Measurements from ENCODE around the gene CPSF7. TPM values are rescaled to one million over a fixed set of nuclear protein-coding genes. Genes with fewer than 3 reads are reported as not detected.

CPSF7 gene
- total and polyA plus RNA-seq, 4 donors, result 12.5 to 23.7 (median 22.2) TPM

DNA sequence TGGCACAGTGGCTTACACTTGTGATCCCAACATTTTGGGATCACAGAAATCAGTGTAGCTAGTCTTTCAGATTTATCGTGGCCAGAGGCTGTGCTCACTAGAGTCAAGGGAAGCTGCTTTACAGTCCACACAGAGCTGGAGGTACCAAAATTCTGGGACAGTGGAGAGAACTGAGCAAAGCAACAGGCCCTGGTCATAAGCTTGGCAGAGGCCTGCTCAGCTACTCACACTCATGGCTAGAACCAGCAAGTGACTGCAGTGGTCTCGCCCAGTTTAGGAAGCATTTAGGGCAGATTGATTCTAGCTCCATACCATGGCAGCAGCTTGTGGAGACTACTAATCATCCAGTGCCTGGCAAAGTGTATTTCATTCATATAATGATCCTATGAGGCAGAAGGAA lies 28.6 kb downstream of the CPSF7 start:
- TF ChIP-seq HNF4G (IDR thresholded peaks at IDR 0.05) (no peak), GABPA (IDR thresholded peaks at IDR 0.05 in 1 of 2, conservative IDR thresholded peaks at IDR 0.05 in 1 of 2) (no peak), RXRA (IDR thresholded peaks at IDR 0.05) (no peak), JUND (IDR thresholded peaks at IDR 0.05) (no peak), SP1 (IDR thresholded peaks at IDR 0.05) (no peak), TAF1 (conservative IDR thresholded peaks at IDR 0.05) (no peak), NR2F2 (IDR thresholded peaks at IDR 0.05) (no peak), EGR1 (IDR thresholded peaks at IDR 0.05; ENCODE audit: low read depth in 2 of 2) (no peak), FOXA1 (IDR thresholded peaks at IDR 0.05) (no peak), RAD21 (IDR thresholded peaks at IDR 0.05) (no peak), YY1 (IDR thresholded peaks at IDR 0.05) (no peak), FOXA2 (IDR thresholded peaks at IDR 0.05) (no peak), HNF4A (conservative IDR thresholded peaks at IDR 0.05) (no peak)
- TF ChIP-seq, protein P1, sequence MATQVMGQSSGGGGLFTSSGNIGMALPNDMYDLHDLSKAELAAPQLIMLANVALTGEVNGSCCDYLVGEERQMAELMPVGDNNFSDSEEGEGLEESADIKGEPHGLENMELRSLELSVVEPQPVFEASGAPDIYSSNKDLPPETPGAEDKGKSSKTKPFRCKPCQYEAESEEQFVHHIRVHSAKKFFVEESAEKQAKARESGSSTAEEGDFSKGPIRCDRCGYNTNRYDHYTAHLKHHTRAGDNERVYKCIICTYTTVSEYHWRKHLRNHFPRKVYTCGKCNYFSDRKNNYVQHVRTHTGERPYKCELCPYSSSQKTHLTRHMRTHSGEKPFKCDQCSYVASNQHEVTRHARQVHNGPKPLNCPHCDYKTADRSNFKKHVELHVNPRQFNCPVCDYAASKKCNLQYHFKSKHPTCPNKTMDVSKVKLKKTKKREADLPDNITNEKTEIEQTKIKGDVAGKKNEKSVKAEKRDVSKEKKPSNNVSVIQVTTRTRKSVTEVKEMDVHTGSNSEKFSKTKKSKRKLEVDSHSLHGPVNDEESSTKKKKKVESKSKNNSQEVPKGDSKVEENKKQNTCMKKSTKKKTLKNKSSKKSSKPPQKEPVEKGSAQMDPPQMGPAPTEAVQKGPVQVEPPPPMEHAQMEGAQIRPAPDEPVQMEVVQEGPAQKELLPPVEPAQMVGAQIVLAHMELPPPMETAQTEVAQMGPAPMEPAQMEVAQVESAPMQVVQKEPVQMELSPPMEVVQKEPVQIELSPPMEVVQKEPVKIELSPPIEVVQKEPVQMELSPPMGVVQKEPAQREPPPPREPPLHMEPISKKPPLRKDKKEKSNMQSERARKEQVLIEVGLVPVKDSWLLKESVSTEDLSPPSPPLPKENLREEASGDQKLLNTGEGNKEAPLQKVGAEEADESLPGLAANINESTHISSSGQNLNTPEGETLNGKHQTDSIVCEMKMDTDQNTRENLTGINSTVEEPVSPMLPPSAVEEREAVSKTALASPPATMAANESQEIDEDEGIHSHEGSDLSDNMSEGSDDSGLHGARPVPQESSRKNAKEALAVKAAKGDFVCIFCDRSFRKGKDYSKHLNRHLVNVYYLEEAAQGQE (IDR thresholded peaks at IDR 0.05), result no peak
- TF ChIP-seq, protein P2, sequence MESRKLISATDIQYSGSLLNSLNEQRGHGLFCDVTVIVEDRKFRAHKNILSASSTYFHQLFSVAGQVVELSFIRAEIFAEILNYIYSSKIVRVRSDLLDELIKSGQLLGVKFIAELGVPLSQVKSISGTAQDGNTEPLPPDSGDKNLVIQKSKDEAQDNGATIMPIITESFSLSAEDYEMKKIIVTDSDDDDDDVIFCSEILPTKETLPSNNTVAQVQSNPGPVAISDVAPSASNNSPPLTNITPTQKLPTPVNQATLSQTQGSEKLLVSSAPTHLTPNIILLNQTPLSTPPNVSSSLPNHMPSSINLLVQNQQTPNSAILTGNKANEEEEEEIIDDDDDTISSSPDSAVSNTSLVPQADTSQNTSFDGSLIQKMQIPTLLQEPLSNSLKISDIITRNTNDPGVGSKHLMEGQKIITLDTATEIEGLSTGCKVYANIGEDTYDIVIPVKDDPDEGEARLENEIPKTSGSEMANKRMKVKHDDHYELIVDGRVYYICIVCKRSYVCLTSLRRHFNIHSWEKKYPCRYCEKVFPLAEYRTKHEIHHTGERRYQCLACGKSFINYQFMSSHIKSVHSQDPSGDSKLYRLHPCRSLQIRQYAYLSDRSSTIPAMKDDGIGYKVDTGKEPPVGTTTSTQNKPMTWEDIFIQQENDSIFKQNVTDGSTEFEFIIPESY (IDR thresholded peaks at IDR 0.05), result no peak
- TF ChIP-seq, protein P3, sequence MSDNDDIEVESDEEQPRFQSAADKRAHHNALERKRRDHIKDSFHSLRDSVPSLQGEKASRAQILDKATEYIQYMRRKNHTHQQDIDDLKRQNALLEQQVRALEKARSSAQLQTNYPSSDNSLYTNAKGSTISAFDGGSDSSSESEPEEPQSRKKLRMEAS (IDR thresholded peaks at IDR 0.05), result no peak
- TF ChIP-seq, protein P4, sequence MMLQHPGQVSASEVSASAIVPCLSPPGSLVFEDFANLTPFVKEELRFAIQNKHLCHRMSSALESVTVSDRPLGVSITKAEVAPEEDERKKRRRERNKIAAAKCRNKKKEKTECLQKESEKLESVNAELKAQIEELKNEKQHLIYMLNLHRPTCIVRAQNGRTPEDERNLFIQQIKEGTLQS (IDR thresholded peaks at IDR 0.05), result no peak
- TF ChIP-seq, protein P5, sequence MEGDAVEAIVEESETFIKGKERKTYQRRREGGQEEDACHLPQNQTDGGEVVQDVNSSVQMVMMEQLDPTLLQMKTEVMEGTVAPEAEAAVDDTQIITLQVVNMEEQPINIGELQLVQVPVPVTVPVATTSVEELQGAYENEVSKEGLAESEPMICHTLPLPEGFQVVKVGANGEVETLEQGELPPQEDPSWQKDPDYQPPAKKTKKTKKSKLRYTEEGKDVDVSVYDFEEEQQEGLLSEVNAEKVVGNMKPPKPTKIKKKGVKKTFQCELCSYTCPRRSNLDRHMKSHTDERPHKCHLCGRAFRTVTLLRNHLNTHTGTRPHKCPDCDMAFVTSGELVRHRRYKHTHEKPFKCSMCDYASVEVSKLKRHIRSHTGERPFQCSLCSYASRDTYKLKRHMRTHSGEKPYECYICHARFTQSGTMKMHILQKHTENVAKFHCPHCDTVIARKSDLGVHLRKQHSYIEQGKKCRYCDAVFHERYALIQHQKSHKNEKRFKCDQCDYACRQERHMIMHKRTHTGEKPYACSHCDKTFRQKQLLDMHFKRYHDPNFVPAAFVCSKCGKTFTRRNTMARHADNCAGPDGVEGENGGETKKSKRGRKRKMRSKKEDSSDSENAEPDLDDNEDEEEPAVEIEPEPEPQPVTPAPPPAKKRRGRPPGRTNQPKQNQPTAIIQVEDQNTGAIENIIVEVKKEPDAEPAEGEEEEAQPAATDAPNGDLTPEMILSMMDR (IDR thresholded peaks at IDR 0.05; ENCODE audit: low read depth, low read length, missing input control), result no peak
- no peak for DNase-seq (ENCODE audit: low spot score)
- no peaks in the 10 kb centered on the region for H3K9me3 ChIP-seq (ENCODE audit: control insufficient read depth in 4 of 4, low read length in 3 of 4)
- no peak overlapping the region for H3K4me3 ChIP-seq (ENCODE audit: low read depth in 1 of 3, low read length in 3 of 3)
- no peaks in the 10 kb centered on the region for H3K4me1 ChIP-seq (ENCODE audit: control insufficient read depth in 4 of 4, insufficient read depth in 4 of 4, low read length in 3 of 4)
- WGBS, result 95% methylated on average over 2 of the region's 2 CpGs
- no peak overlapping the region for H3K27ac ChIP-seq (ENCODE audit: low read depth in 1 of 2, low read length in 2 of 2)
- no peaks in the 10 kb centered on the region for H3K27me3 ChIP-seq (ENCODE audit: control insufficient read depth in 4 of 4, insufficient read depth in 4 of 4, low read length in 3 of 4)
- H3K9ac ChIP-seq (ENCODE audit: low read depth in 1 of 2, low read length in 2 of 2), result no peak overlapping the region
- H3K36me3 ChIP-seq (ENCODE audit: control insufficient read depth in 4 of 4, insufficient read depth in 3 of 4, low read depth in 1 of 4, low read length in 3 of 4), result peaks cover 13 to 59% (median 48%) of the 10 kb centered on the region in 4 donors

Data from liver (tissue), 9 donors.